Testis (tissue), 2 donors: ENCODE data around the gene PCBP3.

Experiments
- CTCF ChIP-seq, 3 experiments: fragments of 450-650 bp in 2 of 3; fragments of 200-600 bp in 1 of 3; sonication (generic) in 1 of 3; IDR thresholded peaks; one replicate each; pipeline ENCODE4 v1.5.1; 2016 to 2019; ENCODE audit warnings: antibody characterized with exemption in 3 of 3, mild to moderate bottlenecking in 2 of 3, moderate library complexity in 1 of 3
- POLR2A ChIP-seq: fragments of 450-650 bp; IDR thresholded peaks from one replicate; pipeline ENCODE4 v1.6.1; 2017; ENCODE audit warnings: antibody characterized with exemption, mild to moderate bottlenecking, moderate library complexity

GRCh38 chr21:45599146-45599581 is 44.4 kb upstream of the PCBP3 start:
- no peak for TF ChIP-seq CTCF (IDR thresholded peaks at IDR 0.05)
- no peak for TF ChIP-seq POLR2A
